Thymus (tissue), 11 donors: Measurements from ENCODE around the gene FRG2C. TPM values are rescaled to one million over a fixed set of nuclear protein-coding genes. Genes with fewer than 3 reads are reported as not detected.
"Not testable (repeated sequence)": the region's sequence is repeated elsewhere in the genome, so short reads cannot be mapped to it uniquely, and the experiment has no call there.

Experiments used
- DNase-seq, 9 donors: peaks; one replicate each; pipeline ENCODE4 v3.0.0-alpha.2; 2013; ENCODE audit warnings: low spot score in 9 of 9, low read depth in 6 of 9, missing footprints in 1 of 9
- H3K27ac ChIP-seq, 2 donors: one replicate each; pipeline ENCODE4 v1.5.1; 2013; ENCODE audit warnings: control low read depth in 1 of 2, low read depth in 1 of 2, low read length in 1 of 2, mild to moderate bottlenecking in 1 of 2, moderate library complexity in 1 of 2
- H3K27me3 ChIP-seq, 2 donors: one replicate each; pipeline ENCODE4 v1.5.1; 2013; ENCODE audit warnings: low read length in 1 of 2; ENCODE audit not compliant: control insufficient read depth in 2 of 2, insufficient read depth in 1 of 2
- H3K36me3 ChIP-seq, 2 donors: one replicate each; pipeline ENCODE4 v1.5.1; 2013; ENCODE audit warnings: low read length in 1 of 2, mild to moderate bottlenecking in 1 of 2, moderate library complexity in 1 of 2; ENCODE audit not compliant: control insufficient read depth in 2 of 2, insufficient read depth in 2 of 2
- H3K4me1 ChIP-seq, 2 donors: one replicate each; pipeline ENCODE4 v1.5.1; 2013; ENCODE audit warnings: low read length in 2 of 2; ENCODE audit not compliant: control insufficient read depth in 2 of 2, insufficient read depth in 2 of 2
- H3K4me3 ChIP-seq, 2 donors: one replicate each; pipeline ENCODE4 v1.5.1; 2013; ENCODE audit warnings: low read length in 2 of 2, control low read depth in 1 of 2, mild to moderate bottlenecking in 1 of 2
- H3K9me3 ChIP-seq, 2 donors: one replicate each; pipeline ENCODE4 v1.5.1; 2013; ENCODE audit warnings: low read length in 1 of 2, mild to moderate bottlenecking in 1 of 2; ENCODE audit not compliant: control insufficient read depth in 2 of 2, insufficient read depth in 1 of 2
- WGBS: extraction: QIAGEN DNeasy Blood & Tissue Kit; methylation state at CpG from one replicate; pipeline ENCODE4 v1.1.7; 2013; 5-methylcytosine and 5-hydroxymethylcytosine counted together
- polyA plus RNA-seq: library from polyadenylated mRNA; stranded (reverse); fragments of 200-250 nt; gene quantifications from one replicate; pipeline ENCODE4 v1.2.3, GENCODE V29; 2013
- total RNA-seq: library from RNA; stranded (reverse); fragments of 120-200 nt; gene quantifications from one replicate; pipeline ENCODE4 v1.2.4, GENCODE V29; 2013
- donor health status: healthy.

Gene FRG2C
- total and polyA plus RNA-seq, 2 donors, result under 0.01 to 0.14 TPM

- H3K4me1 ChIP-seq, H3K4me3 ChIP-seq, H3K9me3 ChIP-seq, H3K36me3 ChIP-seq, H3K27me3 ChIP-seq, H3K27ac ChIP-seq: not testable (repeated sequence)
- DNase-seq, result peak in 2 of 9 donors; percentile 10 to 36
- WGBS, result 34% methylated on average over 20 of the region's 20 CpGs
Observed at GRCh38 chr3:75643031-75643800, 20.9 kb upstream of the FRG2C start.

- not testable (repeated sequence) for H3K4me1 ChIP-seq, DNase-seq, H3K9me3 ChIP-seq, H3K4me3 ChIP-seq, H3K27ac ChIP-seq, H3K27me3 ChIP-seq, H3K36me3 ChIP-seq
- WGBS, result 91% methylated on average over 4 of the region's 4 CpGs
Observed at GRCh38 chr3:75645548-75645947, 18.6 kb upstream of the FRG2C start.

GRCh38 chr3:75650191-75650590 is 13.9 kb upstream of the FRG2C start:
- no peaks in the 10 kb centered on the region for H3K9me3 ChIP-seq
- WGBS, result 84% methylated on average over 9 of the region's 9 CpGs
- no peak overlapping the region for H3K27ac ChIP-seq
- peaks cover 0 to 4% of the 10 kb centered on the region in 2 donors for H3K27me3 ChIP-seq
- H3K4me3 ChIP-seq, result no peak overlapping the region
- no peak for DNase-seq
- H3K36me3 ChIP-seq, result no peaks in the 10 kb centered on the region
- no peaks in the 10 kb centered on the region for H3K4me1 ChIP-seq

- H3K36me3 ChIP-seq, H3K9me3 ChIP-seq, H3K27ac ChIP-seq, H3K4me3 ChIP-seq, H3K4me1 ChIP-seq, DNase-seq: not testable (repeated sequence)
- 59% methylated on average over 50 of the region's 50 CpGs for WGBS
- H3K27me3 ChIP-seq, result peaks cover 4 to 31% of the 10 kb centered on the region in 2 donors
Observed at GRCh38 chr3:75655101-75655904, 8.8 kb upstream of the FRG2C start.

- H3K27me3 ChIP-seq, result peaks cover 4 to 31% of the 10 kb centered on the region in 2 donors
- H3K4me1 ChIP-seq, DNase-seq, H3K27ac ChIP-seq, H3K9me3 ChIP-seq, H3K36me3 ChIP-seq, H3K4me3 ChIP-seq: not testable (repeated sequence)
- WGBS, result 66% methylated on average over 7 of the region's 7 CpGs
Observed at GRCh38 chr3:75655956-75656355, 8.2 kb upstream of the FRG2C start.

- not testable (repeated sequence) for DNase-seq
- WGBS, result 3% methylated on average over 42 of the region's 42 CpGs
Observed at GRCh38 chr3:75658411-75659107, 5.6 kb upstream of the FRG2C start.

GRCh38 chr3:75659108-75659433 is 5.1 kb upstream of the FRG2C start:
- H3K4me3 ChIP-seq, result peak overlapping the region in 1 of 2 donors; percentile 40
- H3K9me3 ChIP-seq, DNase-seq, H3K27ac ChIP-seq, H3K4me1 ChIP-seq, H3K36me3 ChIP-seq: not testable (repeated sequence)
- H3K27me3 ChIP-seq, result peaks cover 4 to 31% of the 10 kb centered on the region in 2 donors

More at GRCh38 chr3:75658411-75659107, 5.6 kb upstream of the FRG2C start:
- peaks cover 4 to 31% of the 10 kb centered on the region in 2 donors for H3K27me3 ChIP-seq
- H3K4me3 ChIP-seq, result peak overlapping the region in 1 of 2 donors; percentile 40
- H3K9me3 ChIP-seq, H3K36me3 ChIP-seq, H3K27ac ChIP-seq, H3K4me1 ChIP-seq: not testable (repeated sequence)

- H3K4me3 ChIP-seq, H3K4me1 ChIP-seq, H3K27ac ChIP-seq, DNase-seq, H3K36me3 ChIP-seq: not testable (repeated sequence)
- 83% methylated on average over 9 of the region's 9 CpGs for WGBS
- peaks cover 16 to 37% of the 10 kb centered on the region in 2 donors for H3K27me3 ChIP-seq
- H3K9me3 ChIP-seq, result peaks cover 6 to 11% of the 10 kb centered on the region in 2 donors
Observed at GRCh38 chr3:75665626-75666025, 1.5 kb downstream of the FRG2C start.
